ENCODE results near the gene PSMD14. TPM values are rescaled to one million over a fixed set of nuclear protein-coding genes. Genes with fewer than 3 reads are reported as not detected.

PSMD14 gene
- total and polyA plus RNA-seq, 2 of the 13 experiments (the other 11 are each of a cell fraction or from before 2014, with no cell fraction given) = 60.6 to 149 TPM

DNA sequence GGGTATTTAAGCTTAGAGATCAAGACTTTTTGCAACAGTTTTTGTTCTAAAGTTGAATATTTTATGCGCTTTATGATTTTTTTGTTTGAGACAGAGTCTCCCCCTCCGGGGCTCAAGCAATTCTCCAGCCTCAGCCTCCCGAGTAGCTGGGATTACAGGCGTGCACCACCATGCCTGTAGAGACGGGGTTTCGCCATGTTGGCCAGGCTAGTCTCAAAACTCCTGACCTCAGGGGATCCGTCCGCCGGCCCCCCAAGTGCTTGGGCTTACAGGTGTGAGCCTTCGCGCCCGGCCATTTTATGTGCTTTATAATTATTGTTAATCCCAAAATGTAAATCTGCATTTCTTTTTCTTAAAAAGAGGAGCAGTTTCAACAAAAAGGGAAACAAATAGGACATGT lies 136.9 kb downstream of the PSMD14 start:
- H4K20me1 ChIP-seq (ENCODE audit: insufficient read depth, low read length) = no peaks in the 10 kb centered on the region
- FAIRE-seq (no peak), DNase-seq (ENCODE audit: low spot score) (no peak), ATAC-seq (no peak)
- no peaks in the 10 kb centered on the region; a peak in 1 of 5 replicates for H3K27me3 ChIP-seq (ENCODE audit: control insufficient read depth in 1 of 2, insufficient read depth in 2 of 2, low read length in 2 of 2)
- BruUV-seq (replicated peaks) = no TSS peak
- WGBS (ENCODE audit: low lambda C conversion rate) = 42% methylated on average over 12 of the region's 12 CpGs
- no peaks in the 10 kb centered on the region for H3K4me1 ChIP-seq (ENCODE audit: insufficient read depth, low read length)
- no peak overlapping the region for H3K4me3 ChIP-seq (replicated peaks in 1 of 3; ENCODE audit: insufficient read depth in 1 of 3, low read depth in 2 of 3, low read length in 3 of 3)
- intact Hi-C loops (cut with micrococcal nuclease; ENCODE audit: unreplicated experiment) = no loop called here
- no peaks in the 10 kb centered on the region for H3K79me2 ChIP-seq (ENCODE audit: insufficient read depth, low read length)
- no peaks in the 10 kb centered on the region for H3K9me3 ChIP-seq (ENCODE audit: low read length)
- no peak overlapping the region for H2AFZ ChIP-seq (ENCODE audit: low read length)
- ChIA-PET CTCF (ENCODE audit: low intra/inter-chr PET ratio, low total read pairs) (no interaction called here), POLR2A (no interaction called here)
- in situ Hi-C loops (cut with HindIII; ENCODE audit: extremely low pct_ligation_motif_present, low pct_unique_long_range_greater_than_20kb) = no loop called here
- H3K4me2 ChIP-seq (ENCODE audit: low read depth, low read length) = no peak overlapping the region
- no peak overlapping the region for H3K9ac ChIP-seq (ENCODE audit: insufficient read depth, low read depth, low read length)
- no peaks in the 10 kb centered on the region for H3K36me3 ChIP-seq (replicated peaks in 1 of 2; ENCODE audit: control insufficient read depth in 1 of 2, insufficient read depth in 2 of 2, low read length in 2 of 2)
- no peak overlapping the region for H3K27ac ChIP-seq (ENCODE audit: extremely low read length, insufficient read depth, low read length)
- TF ChIP-seq CENPX (CRISPR knock-in tag; IDR thresholded peaks at IDR 0.05) (no peak), ZNF766 (CRISPR knock-in tag; IDR thresholded peaks at IDR 0.05; ENCODE audit: borderline replicate concordance) (no peak), ZNF616 (CRISPR knock-in tag; IDR thresholded peaks at IDR 0.05; ENCODE audit: low read depth) (no peak), ZNF773 (CRISPR knock-in tag; IDR thresholded peaks at IDR 0.05; ENCODE audit: borderline replicate concordance) (no peak), PRPF4 (IDR thresholded peaks at IDR 0.05; ENCODE audit: low read depth, low read length, poor library complexity, severe bottlenecking) (no peak), SRSF1 (optimal IDR thresholded peaks at IDR 0.05; ENCODE audit: low read depth, low read length) (no peak), ZNF503 (CRISPR knock-in tag; IDR thresholded peaks at IDR 0.05) (no peak), KLF9 (CRISPR knock-in tag; IDR thresholded peaks at IDR 0.05; ENCODE audit: low read depth) (no peak), TAF1 (CRISPR knock-in tag; IDR thresholded peaks at IDR 0.05) (no peak), CBFB (CRISPR knock-in tag; IDR thresholded peaks at IDR 0.05) (no peak), ZNF124 (CRISPR knock-in tag; IDR thresholded peaks at IDR 0.05) (no peak), ZNF788 (CRISPR knock-in tag; IDR thresholded peaks at IDR 0.05; ENCODE audit: borderline replicate concordance) (no peak)
- TF ChIP-seq, protein P1, sequence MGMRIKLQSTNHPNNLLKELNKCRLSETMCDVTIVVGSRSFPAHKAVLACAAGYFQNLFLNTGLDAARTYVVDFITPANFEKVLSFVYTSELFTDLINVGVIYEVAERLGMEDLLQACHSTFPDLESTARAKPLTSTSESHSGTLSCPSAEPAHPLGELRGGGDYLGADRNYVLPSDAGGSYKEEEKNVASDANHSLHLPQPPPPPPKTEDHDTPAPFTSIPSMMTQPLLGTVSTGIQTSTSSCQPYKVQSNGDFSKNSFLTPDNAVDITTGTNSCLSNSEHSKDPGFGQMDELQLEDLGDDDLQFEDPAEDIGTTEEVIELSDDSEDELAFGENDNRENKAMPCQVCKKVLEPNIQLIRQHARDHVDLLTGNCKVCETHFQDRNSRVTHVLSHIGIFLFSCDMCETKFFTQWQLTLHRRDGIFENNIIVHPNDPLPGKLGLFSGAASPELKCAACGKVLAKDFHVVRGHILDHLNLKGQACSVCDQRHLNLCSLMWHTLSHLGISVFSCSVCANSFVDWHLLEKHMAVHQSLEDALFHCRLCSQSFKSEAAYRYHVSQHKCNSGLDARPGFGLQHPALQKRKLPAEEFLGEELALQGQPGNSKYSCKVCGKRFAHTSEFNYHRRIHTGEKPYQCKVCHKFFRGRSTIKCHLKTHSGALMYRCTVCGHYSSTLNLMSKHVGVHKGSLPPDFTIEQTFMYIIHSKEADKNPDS (CRISPR knock-in tag; IDR thresholded peaks at IDR 0.05) = no peak
- TF ChIP-seq, protein P2, sequence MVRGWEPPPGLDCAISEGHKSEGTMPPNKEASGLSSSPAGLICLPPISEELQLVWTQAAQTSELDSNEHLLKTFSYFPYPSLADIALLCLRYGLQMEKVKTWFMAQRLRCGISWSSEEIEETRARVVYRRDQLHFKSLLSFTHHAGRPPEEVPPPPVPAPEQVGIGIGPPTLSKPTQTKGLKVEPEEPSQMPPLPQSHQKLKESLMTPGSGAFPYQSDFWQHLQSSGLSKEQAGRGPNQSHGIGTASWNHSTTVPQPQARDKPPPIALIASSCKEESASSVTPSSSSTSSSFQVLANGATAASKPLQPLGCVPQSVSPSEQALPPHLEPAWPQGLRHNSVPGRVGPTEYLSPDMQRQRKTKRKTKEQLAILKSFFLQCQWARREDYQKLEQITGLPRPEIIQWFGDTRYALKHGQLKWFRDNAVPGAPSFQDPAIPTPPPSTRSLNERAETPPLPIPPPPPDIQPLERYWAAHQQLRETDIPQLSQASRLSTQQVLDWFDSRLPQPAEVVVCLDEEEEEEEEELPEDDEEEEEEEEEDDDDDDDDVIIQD (CRISPR knock-in tag; IDR thresholded peaks at IDR 0.05; ENCODE audit: low read depth) = no peak
- TF ChIP-seq, protein P3, sequence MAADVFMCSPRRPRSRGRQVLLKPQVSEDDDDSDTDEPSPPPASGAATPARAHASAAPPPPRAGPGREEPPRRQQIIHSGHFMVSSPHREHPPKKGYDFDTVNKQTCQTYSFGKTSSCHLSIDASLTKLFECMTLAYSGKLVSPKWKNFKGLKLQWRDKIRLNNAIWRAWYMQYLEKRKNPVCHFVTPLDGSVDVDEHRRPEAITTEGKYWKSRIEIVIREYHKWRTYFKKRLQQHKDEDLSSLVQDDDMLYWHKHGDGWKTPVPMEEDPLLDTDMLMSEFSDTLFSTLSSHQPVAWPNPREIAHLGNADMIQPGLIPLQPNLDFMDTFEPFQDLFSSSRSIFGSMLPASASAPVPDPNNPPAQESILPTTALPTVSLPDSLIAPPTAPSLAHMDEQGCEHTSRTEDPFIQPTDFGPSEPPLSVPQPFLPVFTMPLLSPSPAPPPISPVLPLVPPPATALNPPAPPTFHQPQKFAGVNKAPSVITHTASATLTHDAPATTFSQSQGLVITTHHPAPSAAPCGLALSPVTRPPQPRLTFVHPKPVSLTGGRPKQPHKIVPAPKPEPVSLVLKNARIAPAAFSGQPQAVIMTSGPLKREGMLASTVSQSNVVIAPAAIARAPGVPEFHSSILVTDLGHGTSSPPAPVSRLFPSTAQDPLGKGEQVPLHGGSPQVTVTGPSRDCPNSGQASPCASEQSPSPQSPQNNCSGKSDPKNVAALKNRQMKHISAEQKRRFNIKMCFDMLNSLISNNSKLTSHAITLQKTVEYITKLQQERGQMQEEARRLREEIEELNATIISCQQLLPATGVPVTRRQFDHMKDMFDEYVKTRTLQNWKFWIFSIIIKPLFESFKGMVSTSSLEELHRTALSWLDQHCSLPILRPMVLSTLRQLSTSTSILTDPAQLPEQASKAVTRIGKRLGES (CRISPR knock-in tag; IDR thresholded peaks at IDR 0.05; ENCODE audit: borderline replicate concordance) = no peak

Measured in HepG2 (cell line).